Cerebellar cortex (tissue), 1 donor: Measurements from ENCODE around the gene ACOT6.
A peak's percentile ranks its signal among the peaks of the same experiment; 100 is the strongest.
"Not testable (repeated sequence)": the region's sequence is repeated elsewhere in the genome, so short reads cannot be mapped to it uniquely, and the experiment has no call there.

Source experiments
- DNase-seq: peaks from one replicate; pipeline ENCODE4 v3.0.0-alpha.2; 2015; ENCODE audit warnings: low spot score

The ACOT6 gene

GRCh38 chr14:73651005-73651404 lies 38.7 kb downstream of the ACOT6 start:
- DNase-seq, result no peak

GRCh38 chr14:73655851-73656250 lies 43.5 kb downstream of the ACOT6 start:
- DNase-seq, result no peak

- DNase-seq, result not testable (repeated sequence)
Observed at GRCh38 chr14:73659202-73659601, 46.9 kb downstream of the ACOT6 start.

GRCh38 chr14:73660511-73660910 lies 48.2 kb downstream of the ACOT6 start:
- DNase-seq, result no peak

GRCh38 chr14:73661872-73662271 lies 49.6 kb downstream of the ACOT6 start:
- DNase-seq, result no peak

GRCh38 chr14:73662487-73662943 lies 50.2 kb downstream of the ACOT6 start:
- DNase-seq, result peak; percentile 31

GRCh38 chr14:73663548-73664212 lies 51.4 kb downstream of the ACOT6 start:
- no peak for DNase-seq

GRCh38 chr14:73665130-73665529 lies 52.8 kb downstream of the ACOT6 start:
- no peak for DNase-seq

- DNase-seq, result no peak
Observed at GRCh38 chr14:73666583-73666982, 54.3 kb downstream of the ACOT6 start.

- no peak for DNase-seq
Observed at GRCh38 chr14:73667854-73668253, 55.5 kb downstream of the ACOT6 start.
